NCI-H774 (cell line): ENCODE results near the gene PICALM.

Experiments used
- DNase-seq: peaks from one replicate; lab custom pipeline; 2025; lab: John Stamatoyannopoulos, UW

The PICALM gene

GRCh38 chr11:86081455-86081854 lies 12.6 kb upstream of the PICALM start:
- no peak for DNase-seq

GRCh38 chr11:86079421-86079820 lies 10.5 kb upstream of the PICALM start:
- DNase-seq, result no peak

- DNase-seq, result no peak
These were observed 5.1 kb upstream of the PICALM start for GRCh38 chr11:86073948-86074347.

- DNase-seq, result no peak
These were observed 3.3 kb upstream of the PICALM start for GRCh38 chr11:86072211-86072610.

GRCh38 chr11:86070142-86071056 lies 1.5 kb upstream of the PICALM start:
- DNase-seq, result no peak

DNA sequence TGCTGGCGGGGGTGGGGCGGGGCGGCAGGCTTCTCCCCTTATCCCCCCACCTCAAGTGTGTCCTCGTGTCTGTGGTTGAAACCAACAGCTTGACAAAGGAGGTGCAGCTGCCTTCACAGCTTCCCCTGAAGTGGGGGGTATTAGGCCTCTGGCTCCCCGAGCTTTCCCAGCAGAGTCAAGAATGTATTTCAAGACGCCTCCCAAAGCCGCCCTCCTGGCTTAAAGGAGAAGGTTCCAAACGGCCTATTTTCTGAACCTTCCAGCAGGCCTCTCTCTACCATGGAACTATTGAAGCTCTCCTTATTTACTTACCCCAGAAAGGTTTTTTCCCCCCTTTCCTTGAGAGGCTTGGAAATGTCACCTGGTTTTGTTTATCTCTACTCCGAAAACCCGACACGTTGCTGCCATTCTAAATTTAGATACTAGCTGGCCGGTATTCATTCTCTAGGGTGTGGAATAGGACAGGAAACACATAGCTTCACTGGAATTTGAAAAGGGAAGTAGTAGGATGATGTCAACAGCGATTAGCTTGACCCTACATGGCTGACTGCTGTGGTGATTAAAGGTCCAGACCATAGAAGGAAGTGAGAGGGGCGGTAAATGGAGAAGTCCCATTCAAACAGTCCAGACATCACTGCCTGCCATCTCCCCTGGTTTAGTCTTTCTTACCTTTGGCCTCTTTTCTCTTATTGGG lies 671 bp upstream of the PICALM start:
- peak; percentile 65 for DNase-seq

DNA sequence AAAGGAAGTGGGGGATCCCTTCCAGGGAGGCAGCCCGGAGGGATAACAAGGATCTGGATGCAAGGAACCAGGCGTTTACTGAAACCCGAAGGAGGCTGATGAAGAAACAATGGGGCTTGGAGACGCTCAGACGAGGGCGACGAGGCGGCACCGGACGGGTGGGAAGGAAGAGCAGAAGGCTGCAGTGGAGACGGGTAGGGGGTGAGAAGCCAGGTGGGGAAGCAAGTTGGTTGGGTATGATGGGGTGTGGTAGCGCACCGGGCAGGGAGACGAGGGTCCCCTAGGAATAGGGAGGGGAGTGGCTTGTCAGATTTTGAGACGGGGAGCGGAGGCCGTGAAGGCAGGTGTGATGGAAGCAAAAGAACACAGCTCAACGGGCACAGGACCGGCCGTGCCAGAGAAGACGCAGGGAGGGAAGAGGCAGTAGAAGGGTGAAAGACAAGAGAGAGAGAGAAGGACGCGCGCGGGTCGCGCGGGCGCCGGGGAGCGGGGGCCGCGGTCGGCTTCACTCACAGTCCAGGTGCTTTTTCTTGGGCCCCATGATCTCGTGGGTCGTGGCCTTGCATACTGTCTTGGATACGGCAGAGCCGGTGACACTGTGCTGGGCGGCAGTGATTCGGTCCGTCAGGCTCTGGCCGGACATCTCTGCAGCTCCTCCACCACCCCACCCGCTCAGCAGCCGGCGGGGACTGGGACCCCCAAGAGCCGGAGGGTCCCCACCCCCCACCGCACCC lies 579 bp downstream of the PICALM start:
- DNase-seq, result no peak

DNA sequence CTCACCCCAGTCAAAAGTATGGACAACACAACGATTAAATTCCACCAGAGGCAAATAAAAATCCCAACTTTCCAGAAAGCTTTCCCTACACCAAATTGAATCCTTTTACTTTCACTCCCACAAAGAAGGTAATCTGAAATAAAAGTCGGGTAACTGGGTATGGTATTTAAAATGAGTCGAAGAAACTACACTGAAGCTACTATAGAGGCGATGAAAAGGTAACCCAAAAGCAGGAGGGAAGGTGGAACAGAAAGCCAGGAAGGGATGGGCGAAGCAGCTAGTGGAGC lies 1.1 kb downstream of the PICALM start:
- DNase-seq, result no peak

DNA sequence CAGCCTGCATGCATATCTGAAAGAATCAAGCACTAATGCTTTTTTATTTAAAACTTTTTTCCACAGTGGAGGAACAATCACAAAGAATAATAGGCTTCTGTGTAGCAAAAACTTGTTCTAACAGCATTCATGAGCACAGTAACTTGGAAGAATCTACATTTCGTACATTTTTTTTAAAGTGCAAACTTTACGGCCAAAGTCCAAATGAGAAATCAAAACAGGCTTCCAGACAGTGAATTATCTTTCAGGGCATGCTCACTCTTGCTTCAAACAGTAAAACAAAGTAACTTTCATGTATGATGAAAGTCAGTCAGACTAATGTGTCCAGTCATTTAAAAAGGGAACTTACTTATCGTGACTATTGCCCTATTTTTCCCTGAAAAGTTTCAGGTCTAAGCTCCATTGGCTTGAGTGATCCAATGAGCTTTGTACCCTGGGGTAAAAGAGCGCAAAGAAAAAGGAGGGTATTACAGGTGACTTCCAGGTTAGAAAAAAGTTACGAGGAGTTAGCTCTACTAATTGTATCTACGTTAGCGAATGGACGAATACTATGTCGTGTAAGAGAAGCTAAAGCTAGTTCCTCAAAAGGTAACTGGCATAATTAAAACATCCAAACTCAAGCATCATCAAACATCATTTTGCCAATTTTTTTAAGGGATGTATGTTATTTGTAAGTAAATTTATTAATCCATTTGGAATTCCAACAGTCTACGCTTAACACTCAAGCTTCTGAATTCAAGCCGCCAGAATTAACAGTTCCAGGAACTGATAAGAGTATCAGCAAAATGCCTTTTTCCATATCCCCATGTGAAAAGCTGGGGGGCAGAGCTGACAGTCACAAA lies 1.7 kb downstream of the PICALM start:
- DNase-seq, result no peak

- DNase-seq, result no peak
These were observed 2.3 kb downstream of the PICALM start for GRCh38 chr11:86066657-86067008.

DNA sequence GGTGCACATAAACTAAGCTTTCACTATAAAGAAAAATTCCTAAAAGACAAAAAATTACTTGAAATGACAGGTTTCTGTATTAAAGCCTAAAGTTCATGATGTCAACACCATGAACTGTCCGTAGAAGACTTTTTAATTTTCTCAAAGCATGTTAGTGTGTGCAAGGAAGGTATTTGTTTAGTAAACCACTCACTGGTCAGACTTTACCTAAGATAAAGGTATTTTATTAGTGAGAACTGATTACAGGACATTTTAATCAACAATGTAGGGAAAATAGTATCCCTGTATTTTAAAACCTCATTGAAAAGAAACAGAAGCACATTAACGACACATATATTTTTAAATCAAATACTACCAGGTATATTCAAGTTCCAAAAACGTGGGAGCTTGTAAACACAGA lies 2.9 kb downstream of the PICALM start:
- DNase-seq, result no peak

GRCh38 chr11:86064220-86064803 lies 4.6 kb downstream of the PICALM start:
- DNase-seq, result no peak

GRCh38 chr11:86063536-86063935 lies 5.3 kb downstream of the PICALM start:
- DNase-seq, result no peak

DNA sequence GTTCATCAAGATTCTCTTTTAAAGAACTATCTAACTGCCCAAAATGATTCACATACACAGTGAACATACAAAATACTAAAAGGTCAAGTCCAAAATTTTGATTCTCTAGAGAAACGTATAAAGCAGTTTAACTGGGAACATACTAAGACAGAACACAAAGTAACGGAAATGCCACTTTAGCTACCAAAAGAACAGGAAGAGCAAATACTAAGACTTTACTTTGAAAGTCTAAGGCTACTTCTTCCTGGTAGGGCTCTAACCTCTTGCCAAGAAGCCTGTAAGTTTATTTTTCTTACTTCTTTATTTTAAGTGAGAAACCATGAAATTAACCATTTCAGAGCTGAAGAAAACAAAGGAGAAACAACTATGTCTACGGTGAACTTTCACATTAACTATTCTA lies 6.2 kb downstream of the PICALM start:
- no peak for DNase-seq

- DNase-seq, result no peak
These were observed 7.2 kb downstream of the PICALM start for GRCh38 chr11:86061483-86062205.

DNA sequence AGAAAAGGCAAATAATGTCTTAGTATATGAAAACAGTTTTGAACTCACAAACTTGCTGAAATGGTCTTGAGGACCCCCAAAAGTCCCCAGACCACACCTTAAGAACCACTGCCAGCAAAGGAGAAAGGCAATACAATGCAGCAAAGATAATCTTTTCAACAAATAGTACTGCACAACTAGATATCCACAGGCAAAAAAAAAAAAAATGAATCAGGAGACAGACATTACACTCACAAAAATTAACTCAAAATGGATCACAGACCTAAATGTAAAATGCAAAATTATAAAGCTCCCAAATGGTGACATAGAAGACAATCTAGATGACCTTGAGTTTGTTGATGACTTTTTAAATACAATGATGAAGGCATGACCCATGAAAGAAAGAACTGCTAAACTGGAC lies 8.3 kb downstream of the PICALM start:
- DNase-seq, result no peak

GRCh38 chr11:86058360-86058759 lies 10.5 kb downstream of the PICALM start:
- no peak for DNase-seq

DNA sequence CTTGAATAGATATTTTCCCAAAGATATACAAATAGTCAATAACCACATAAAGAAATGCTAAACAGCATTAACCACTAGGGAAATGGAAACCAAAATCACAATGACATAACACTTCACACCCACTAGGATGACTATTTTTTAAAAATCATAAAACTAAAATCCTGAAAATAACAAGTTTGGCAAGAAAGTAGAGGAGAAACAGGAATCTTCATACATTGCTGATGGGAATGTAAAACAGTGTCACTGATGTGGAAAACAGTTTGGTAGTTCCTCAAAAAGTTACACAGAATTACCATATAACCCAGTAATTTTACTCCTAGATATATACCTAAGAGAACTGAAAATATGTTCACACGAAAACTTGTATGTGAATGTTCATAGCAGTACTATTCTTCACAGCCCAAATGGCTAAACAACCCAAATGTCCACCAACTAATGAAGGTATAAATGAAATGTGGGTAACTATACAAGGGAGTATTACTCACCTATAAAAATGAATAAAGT lies 12.5 kb downstream of the PICALM start:
- no peak for DNase-seq

DNA sequence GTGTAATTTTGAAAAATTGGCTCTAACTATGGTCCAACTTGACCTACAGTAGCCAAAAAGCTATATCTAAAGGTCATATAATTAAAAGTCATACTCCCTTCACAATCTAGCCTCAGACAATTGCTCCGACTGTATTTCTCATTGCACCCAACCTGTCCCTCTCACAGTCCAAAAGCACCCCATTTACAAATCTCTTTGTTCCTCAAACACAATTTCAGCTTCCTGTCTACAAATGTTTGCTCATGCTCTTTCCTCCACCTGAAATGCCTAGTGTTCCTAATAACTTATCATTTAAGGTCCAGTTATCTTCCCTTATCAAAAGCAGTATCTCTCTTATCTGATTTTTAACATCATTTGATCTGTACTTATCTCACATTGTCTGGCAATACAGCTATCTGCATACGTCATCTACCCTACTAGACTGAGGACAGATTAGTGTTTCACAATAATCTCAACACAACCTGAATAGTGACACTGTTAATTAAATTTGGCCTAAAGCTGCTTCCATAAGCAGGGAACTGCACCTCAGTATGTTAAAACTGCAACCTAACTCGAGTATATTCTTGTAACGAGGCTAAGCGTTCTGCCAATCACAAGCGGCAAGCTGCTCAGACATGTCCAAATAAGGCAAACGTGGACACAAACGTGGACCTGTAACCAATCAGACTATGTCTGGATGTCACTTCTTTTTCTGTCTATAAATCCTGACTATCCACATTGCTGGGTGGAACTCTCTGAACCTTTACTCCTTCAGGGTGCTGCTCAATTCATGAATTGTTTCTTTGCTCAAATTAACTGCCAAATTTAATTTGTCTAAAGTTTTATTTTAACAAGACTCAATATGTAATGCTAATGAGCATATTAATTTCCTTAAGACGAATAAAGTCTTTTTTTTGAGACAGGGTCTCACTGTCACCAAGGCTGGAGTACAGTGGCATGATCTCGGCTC lies 15.9 kb downstream of the PICALM start:
- DNase-seq, result no peak
